ENCODE measurements around the gene RALGDS.

RALGDS gene

GRCh38 chr9:133051966-133052539 lies 69.0 kb downstream of the RALGDS start:
- DNase-seq (ENCODE audit: low read depth in 2 of 2) = no peak

- no peak for DNase-seq (ENCODE audit: low read depth in 2 of 2)
Measured at GRCh38 chr9:133051281-133051900, 69.6 kb downstream of the RALGDS start.

GRCh38 chr9:133050781-133051180 lies 70.3 kb downstream of the RALGDS start:
- no peak for DNase-seq (ENCODE audit: low read depth in 2 of 2)

GRCh38 chr9:133050142-133050541 lies 70.9 kb downstream of the RALGDS start:
- DNase-seq (ENCODE audit: low read depth in 2 of 2) = no peak

- DNase-seq (ENCODE audit: low read depth in 2 of 2) = no peak
Measured at GRCh38 chr9:133049043-133049442, 72.0 kb downstream of the RALGDS start.

GRCh38 chr9:133048595-133048994 lies 72.4 kb downstream of the RALGDS start:
- no peak for DNase-seq (ENCODE audit: low read depth in 2 of 2)

All from stimulated activated CD4-positive, alpha-beta T cell treated with anti-CD3 and anti-CD28 coated beads, Interleukin-1b, Interleukin-23, amount 100 ng/mL, for 4 hours (primary cell).